22Rv1 (cell line): ENCODE data around the gene SETSIP.

ENCODE experiments used
- CTCF ChIP-seq: fragments of 450-650 bp; IDR thresholded peaks from 2 replicates; pipeline ENCODE4 v1.5.1; 2017; ENCODE audit warnings: mild to moderate bottlenecking
- ZFX ChIP-seq: fragments of 450-650 bp; IDR thresholded peaks from 2 replicates; pipeline ENCODE4 v1.6.1; 2017; ENCODE audit warnings: antibody characterized with exemption, borderline replicate concordance

GRCh38 chr1:92087542-92087941 lies 12.3 kb upstream of the SETSIP start:
- TF ChIP-seq CTCF = no peak
- TF ChIP-seq ZFX = no peak
